Measurements from ENCODE around the gene ZDHHC20.
"Not testable (repeated sequence)": the region's sequence is repeated elsewhere in the genome, so short reads cannot be mapped to it uniquely, and the experiment has no call there.

ZDHHC20 gene

GRCh38 chr13:21434588-21434987 is 24.5 kb downstream of the ZDHHC20 start:
- no peaks in the 10 kb centered on the region for H3K27me3 ChIP-seq
- no peaks in the 10 kb centered on the region for H3K36me3 ChIP-seq
- TF ChIP-seq CTCF (IDR thresholded peaks at IDR 0.05; ENCODE audit: low read depth, low read length): no peak
- H3K4me3 ChIP-seq (ENCODE audit: low read depth, low read length): no peak overlapping the region
- no peaks in the 10 kb centered on the region for H3K9me3 ChIP-seq
- no peaks in the 10 kb centered on the region for H3K4me1 ChIP-seq
- DNase-seq: no peak

- Histone ChIP-seq H3K4me3 (ENCODE audit: low read depth, low read length) (no peak overlapping the region), H3K9me3 (no peaks in the 10 kb centered on the region), H3K27me3 (no peaks in the 10 kb centered on the region), H3K4me1 (no peaks in the 10 kb centered on the region), H3K36me3 (no peaks in the 10 kb centered on the region)
- no peak for TF ChIP-seq CTCF (IDR thresholded peaks at IDR 0.05; ENCODE audit: low read depth, low read length)
- no peak for DNase-seq
These were observed 29.9 kb downstream of the ZDHHC20 start for GRCh38 chr13:21429211-21429610.

- DNase-seq: no peak
- Histone ChIP-seq H3K4me3 (ENCODE audit: low read depth, low read length) (no peak overlapping the region), H3K4me1 (no peaks in the 10 kb centered on the region), H3K27me3 (no peaks in the 10 kb centered on the region), H3K36me3 (no peaks in the 10 kb centered on the region), H3K9me3 (no peaks in the 10 kb centered on the region)
- TF ChIP-seq CTCF (IDR thresholded peaks at IDR 0.05; ENCODE audit: low read depth, low read length): no peak
These were observed 31.4 kb downstream of the ZDHHC20 start for GRCh38 chr13:21427741-21428140.

- DNase-seq: no peak
- Histone ChIP-seq H3K4me1 (no peaks in the 10 kb centered on the region), H3K36me3 (no peaks in the 10 kb centered on the region), H3K9me3 (no peaks in the 10 kb centered on the region), H3K4me3 (ENCODE audit: low read depth, low read length) (no peak overlapping the region), H3K27me3 (no peaks in the 10 kb centered on the region)
- TF ChIP-seq CTCF (IDR thresholded peaks at IDR 0.05; ENCODE audit: low read depth, low read length): no peak
These were observed 32.9 kb downstream of the ZDHHC20 start for GRCh38 chr13:21426238-21426637.

GRCh38 chr13:21420706-21421105 is 38.4 kb downstream of the ZDHHC20 start:
- no peaks in the 10 kb centered on the region for H3K9me3 ChIP-seq
- H3K36me3 ChIP-seq: no peaks in the 10 kb centered on the region; the same call in 1 of the 2 replicates
- no peaks in the 10 kb centered on the region for H3K27me3 ChIP-seq
- H3K4me1 ChIP-seq: no peaks in the 10 kb centered on the region
- no peak for TF ChIP-seq CTCF (IDR thresholded peaks at IDR 0.05; ENCODE audit: low read depth, low read length)
- H3K4me3 ChIP-seq (ENCODE audit: low read depth, low read length): no peak overlapping the region
- no peak for DNase-seq

GRCh38 chr13:21413013-21413412 is 46.1 kb downstream of the ZDHHC20 start:
- Histone ChIP-seq H3K9me3 (no peaks in the 10 kb centered on the region), H3K4me3 (ENCODE audit: low read depth, low read length) (no peak overlapping the region), H3K4me1 (no peaks in the 10 kb centered on the region), H3K36me3 (peaks cover 24% of the 10 kb centered on the region), H3K27me3 (no peaks in the 10 kb centered on the region)
- no peak for TF ChIP-seq CTCF (IDR thresholded peaks at IDR 0.05; ENCODE audit: low read depth, low read length)
- no peak for DNase-seq

GRCh38 chr13:21410453-21410852 is 48.6 kb downstream of the ZDHHC20 start:
- DNase-seq; H3K9me3 ChIP-seq; H3K4me1 ChIP-seq; H3K27me3 ChIP-seq; H3K4me3 ChIP-seq (ENCODE audit: low read depth, low read length): not testable (repeated sequence)
- H3K36me3 ChIP-seq: peaks cover 25% of the 10 kb centered on the region

Data from BE2C (cell line).